ENCODE data around the gene NPAS3. TPM values are rescaled to one million over a fixed set of nuclear protein-coding genes. Genes with fewer than 3 reads are reported as not detected.

The NPAS3 gene
- total and polyA plus RNA-seq, 2 of the 8 experiments (the other 6 are each of a cell fraction or from before 2014, with no cell fraction given): 0.11 to 0.60 TPM

DNA sequence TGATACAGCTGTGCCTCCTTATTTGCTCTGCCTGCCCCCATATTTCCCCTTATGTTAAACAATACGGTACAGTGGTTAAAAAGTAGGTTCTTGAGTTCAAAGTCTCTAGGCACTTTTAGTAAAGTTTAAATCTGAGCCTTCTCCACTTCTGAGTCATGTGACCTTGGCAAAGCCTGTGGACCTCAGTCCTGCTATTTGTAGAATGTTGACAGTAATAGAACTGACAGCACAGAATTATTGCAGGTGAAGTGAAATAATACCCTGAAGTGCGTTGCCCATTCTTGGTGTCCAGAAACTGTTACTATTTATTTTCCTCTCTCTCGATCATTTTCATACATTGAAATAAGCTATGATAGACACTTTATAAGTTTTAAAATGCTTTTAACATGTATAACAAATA is 512.5 kb downstream of the NPAS3 start:
- TF ChIP-seq TAF7 (optimal IDR thresholded peaks at IDR 0.05; ENCODE audit: borderline replicate concordance, low read depth, low read length): no peak
- no peak for TF ChIP-seq E2F6 (IDR thresholded peaks at IDR 0.05)
- no peak overlapping the region for H4K91ac ChIP-seq (replicated peaks; ENCODE audit: insufficient read length, low read length)
- no peak overlapping the region for H4K5ac ChIP-seq (ENCODE audit: insufficient read length, low read depth, low read length)
- no peaks in the 10 kb centered on the region for H3K79me2 ChIP-seq (ENCODE audit: control insufficient read depth in 1 of 2, insufficient read depth in 2 of 2, low read length in 2 of 2)
- DNase-seq (ENCODE audit: low read depth in 1 of 2, low spot score in 2 of 2) (no peak), FAIRE-seq (no peak)
- H4K8ac ChIP-seq (ENCODE audit: extremely low read depth, insufficient read depth, low read length): no peak overlapping the region
- no peaks in the 10 kb centered on the region for H3K9me3 ChIP-seq (ENCODE audit: insufficient read depth in 2 of 2, low read depth in 1 of 2, low read length in 1 of 2)
- H3K14ac ChIP-seq (ENCODE audit: insufficient read length): no peak overlapping the region
- no peaks in the 10 kb centered on the region for H3K27me3 ChIP-seq (replicated peaks in 1 of 4; ENCODE audit: control insufficient read depth in 3 of 4, extremely low read depth in 1 of 4, insufficient read depth in 3 of 4, low read length in 3 of 4)
- H3K23me2 ChIP-seq (ENCODE audit: low read depth, low read length): no peaks in the 10 kb centered on the region
- ChIA-PET CTCF (ENCODE audit: partially characterized antibody) (no interaction called here), POLR2A (ENCODE audit: partially characterized antibody) (no interaction called here)
- H3K9ac ChIP-seq (replicated peaks in 1 of 4; ENCODE audit: extremely low read depth in 1 of 4, low read depth in 3 of 4, low read length in 3 of 4): no peak overlapping the region
- no peak overlapping the region for H2BK5ac ChIP-seq (ENCODE audit: low read depth, low read length)
- no peak overlapping the region for H2BK12ac ChIP-seq (ENCODE audit: low read depth, low read length)
- H2AFZ ChIP-seq (ENCODE audit: low read length): no peak overlapping the region
- no peaks in the 10 kb centered on the region for H4K20me1 ChIP-seq (replicated peaks in 1 of 2; ENCODE audit: control insufficient read depth in 1 of 2, insufficient read depth in 2 of 2, low read length in 2 of 2)
- H3K27ac ChIP-seq (ENCODE audit: low read depth, low read length): no peak overlapping the region
- H3K4me1 ChIP-seq (replicated peaks in 1 of 4; ENCODE audit: control insufficient read depth in 3 of 4, insufficient read depth in 4 of 4, low read length in 3 of 4): no peaks in the 10 kb centered on the region
- H2BK15ac ChIP-seq (ENCODE audit: low read length): no peak overlapping the region
- H2AK5ac ChIP-seq (ENCODE audit: low read depth, low read length): no peak overlapping the region
- no peak overlapping the region for H3K18ac ChIP-seq (ENCODE audit: extremely low read depth, low read length)
- no peak overlapping the region for H3K4ac ChIP-seq (replicated peaks; ENCODE audit: insufficient read length, low read depth, low read length)
- no peak overlapping the region for H3K56ac ChIP-seq (replicated peaks; ENCODE audit: insufficient read length, low read depth, low read length)
- no peak overlapping the region for H3K4me2 ChIP-seq (ENCODE audit: insufficient read depth in 1 of 2, low read depth in 2 of 2, low read length in 2 of 2)
- WGBS, 2 experiments (ENCODE audit: extremely low coverage in 1 of 2, insufficient coverage in 1 of 2, insufficient read length in 1 of 2, insufficient replicate concordance in 2 of 2, low coverage in 1 of 2, low lambda C conversion rate in 2 of 2, missing lambda C conversion rate in 1 of 2): 97% methylated on average over 3 of the region's 3 CpGs; no CpG with 5 or more reads in 1 of the 2 experiments
- no peak overlapping the region for H2BK120ac ChIP-seq (replicated peaks; ENCODE audit: low read depth, low read length)
- H3K79me1 ChIP-seq (ENCODE audit: low read depth, low read length): no peaks in the 10 kb centered on the region
- H2BK20ac ChIP-seq (ENCODE audit: low read length): no peak overlapping the region
- no peak overlapping the region for H3K23ac ChIP-seq (ENCODE audit: insufficient read length)
- H3K4me3 ChIP-seq (ENCODE audit: extremely low read depth in 1 of 4, insufficient read depth in 2 of 4, low read depth in 3 of 4, low read length in 4 of 4): no peak overlapping the region
- no peaks in the 10 kb centered on the region for H3K36me3 ChIP-seq (ENCODE audit: control insufficient read depth in 2 of 4, insufficient read depth in 4 of 4, low read length in 3 of 4)

Data from H1 (cell line).